ENCODE data around the gene DNAJC21. TPM values are rescaled to one million over a fixed set of nuclear protein-coding genes. Genes with fewer than 3 reads are reported as not detected.

DNAJC21 gene
- total and polyA plus RNA-seq, 9 of the 15 experiments (the other 6 are each of a cell fraction or from before 2014, with no cell fraction given) = 26.6 to 105 (median 70.7) TPM

- TF ChIP-seq ZNF644 (tag; IDR thresholded peaks at IDR 0.05; ENCODE audit: low read depth) (no peak), FUS (optimal IDR thresholded peaks at IDR 0.05; ENCODE audit: low read depth, low read length) (no peak), BCOR (IDR thresholded peaks at IDR 0.05) (peak; percentile 54), GABPB1 (CRISPR knock-in tag; IDR thresholded peaks at IDR 0.05) (peak; percentile 97), E2F8 (IDR thresholded peaks at IDR 0.05; ENCODE audit: low read depth, partially characterized antibody) (peak; percentile 96), MXD1 (CRISPR knock-in tag; IDR thresholded peaks at IDR 0.05; ENCODE audit: borderline replicate concordance, poor library complexity, severe bottlenecking) (peak; percentile 82), TSC22D4 (tag; IDR thresholded peaks at IDR 0.05) (no peak), MTA1 (IDR thresholded peaks at IDR 0.05; ENCODE audit: borderline replicate concordance) (peak; percentile 68; the same call in 1 of the 2 replicates), SRSF9 (IDR thresholded peaks at IDR 0.05; ENCODE audit: borderline replicate concordance, low read depth, low read length) (no peak), HMBOX1 (IDR thresholded peaks at IDR 0.05) (peak; percentile 21; the same call in 1 of the 2 replicates), CHD2 (IDR thresholded peaks at IDR 0.05; ENCODE audit: low read depth, low read length) (0 out of 2 replicates have a peak, but pooled peaks have one; percentile 5), MCM7 (IDR thresholded peaks at IDR 0.05) (no peak), NUFIP1 (IDR thresholded peaks at IDR 0.05; ENCODE audit: partially characterized antibody) (no peak), MEIS2 (IDR thresholded peaks at IDR 0.05; ENCODE audit: partially characterized antibody) (no peak), CSDE1 (IDR thresholded peaks at IDR 0.05) (no peak), KLF10 (CRISPR knock-in tag; IDR thresholded peaks at IDR 0.05) (no peak), CHAMP1 (IDR thresholded peaks at IDR 0.05) (no peak), NFE2 (IDR thresholded peaks at IDR 0.05; ENCODE audit: low read depth) (no peak), RFX5 (IDR thresholded peaks at IDR 0.05; ENCODE audit: low read depth, low read length) (no peak), KDM1A (IDR thresholded peaks at IDR 0.05) (no peak), CCAR2 (IDR thresholded peaks at IDR 0.05; ENCODE audit: low read depth, low read length) (no peak), NR4A1 (CRISPR knock-in tag; IDR thresholded peaks at IDR 0.05) (no peak), NR4A1 (tag; IDR thresholded peaks at IDR 0.05) (0 out of 2 replicates have a peak, but pooled peaks have one; percentile 38), ZNF408 (CRISPR knock-in tag; IDR thresholded peaks at IDR 0.05; ENCODE audit: low read depth) (no peak)
Measured at GRCh38 chr5:34915139-34915855, 14.1 kb upstream of the DNAJC21 start, which contains the start of the genes BRIX1 and RAD1 (continued).
